ENCODE data around the gene CNTN4. TPM values are rescaled to one million over a fixed set of nuclear protein-coding genes. Genes with fewer than 3 reads are reported as not detected.

Gene CNTN4
- total RNA-seq, 1 donor from 2014 or later: 48.3 TPM

DNA sequence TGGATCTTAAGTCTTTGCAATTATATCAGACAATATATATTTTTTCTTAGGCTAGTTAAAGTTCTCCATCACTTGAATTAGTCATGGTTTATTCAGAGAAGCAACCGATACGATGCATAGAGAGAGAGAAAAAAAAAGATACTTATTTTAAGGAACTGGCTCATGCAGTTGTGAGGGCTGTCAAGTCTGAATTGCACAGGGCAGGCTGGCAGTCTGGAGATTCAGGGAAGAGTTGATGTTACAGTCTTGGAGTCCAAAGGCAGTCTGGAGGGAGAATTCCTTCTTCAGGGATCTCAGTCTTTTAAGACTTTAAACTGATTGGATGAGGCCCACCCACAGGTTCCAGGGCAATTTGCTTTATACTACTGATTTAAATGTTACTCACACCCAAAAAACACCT lies 598.9 kb downstream of the CNTN4 start:
- Mint-ChIP-seq H3K36me3 (ENCODE audit: unreplicated experiment) (no peaks in the 10 kb centered on the region), H3K9me3 (ENCODE audit: unreplicated experiment) (peaks cover 5% of the 10 kb centered on the region), H3K4me1 (ENCODE audit: unreplicated experiment) (no peaks in the 10 kb centered on the region), H3K27me3 (ENCODE audit: unreplicated experiment) (no peaks in the 10 kb centered on the region), H3K4me3 (ENCODE audit: unreplicated experiment) (no peak overlapping the region), H3K27ac (ENCODE audit: unreplicated experiment) (no peak overlapping the region)
- DNase-seq (ENCODE audit: extremely low spot score, unreplicated experiment): no peak
- TF ChIP-seq, protein P1, sequence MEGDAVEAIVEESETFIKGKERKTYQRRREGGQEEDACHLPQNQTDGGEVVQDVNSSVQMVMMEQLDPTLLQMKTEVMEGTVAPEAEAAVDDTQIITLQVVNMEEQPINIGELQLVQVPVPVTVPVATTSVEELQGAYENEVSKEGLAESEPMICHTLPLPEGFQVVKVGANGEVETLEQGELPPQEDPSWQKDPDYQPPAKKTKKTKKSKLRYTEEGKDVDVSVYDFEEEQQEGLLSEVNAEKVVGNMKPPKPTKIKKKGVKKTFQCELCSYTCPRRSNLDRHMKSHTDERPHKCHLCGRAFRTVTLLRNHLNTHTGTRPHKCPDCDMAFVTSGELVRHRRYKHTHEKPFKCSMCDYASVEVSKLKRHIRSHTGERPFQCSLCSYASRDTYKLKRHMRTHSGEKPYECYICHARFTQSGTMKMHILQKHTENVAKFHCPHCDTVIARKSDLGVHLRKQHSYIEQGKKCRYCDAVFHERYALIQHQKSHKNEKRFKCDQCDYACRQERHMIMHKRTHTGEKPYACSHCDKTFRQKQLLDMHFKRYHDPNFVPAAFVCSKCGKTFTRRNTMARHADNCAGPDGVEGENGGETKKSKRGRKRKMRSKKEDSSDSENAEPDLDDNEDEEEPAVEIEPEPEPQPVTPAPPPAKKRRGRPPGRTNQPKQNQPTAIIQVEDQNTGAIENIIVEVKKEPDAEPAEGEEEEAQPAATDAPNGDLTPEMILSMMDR (IDR thresholded peaks at IDR 0.05): no peak

GRCh38 chr3:2701471-2701870 lies 602.8 kb downstream of the CNTN4 start:
- no peaks in the 10 kb centered on the region for H3K36me3 Mint-ChIP-seq (ENCODE audit: unreplicated experiment)
- no peaks in the 10 kb centered on the region for H3K9me3 Mint-ChIP-seq (ENCODE audit: unreplicated experiment)
- no peaks in the 10 kb centered on the region for H3K27me3 Mint-ChIP-seq (ENCODE audit: unreplicated experiment)
- TF ChIP-seq, protein P1 (IDR thresholded peaks at IDR 0.05): no peak
- H3K27ac Mint-ChIP-seq (ENCODE audit: unreplicated experiment): no peak overlapping the region
- H3K4me1 Mint-ChIP-seq (ENCODE audit: unreplicated experiment): no peaks in the 10 kb centered on the region
- H3K4me3 Mint-ChIP-seq (ENCODE audit: unreplicated experiment): no peak overlapping the region
- no peak for DNase-seq (ENCODE audit: extremely low spot score, unreplicated experiment)

DNA sequence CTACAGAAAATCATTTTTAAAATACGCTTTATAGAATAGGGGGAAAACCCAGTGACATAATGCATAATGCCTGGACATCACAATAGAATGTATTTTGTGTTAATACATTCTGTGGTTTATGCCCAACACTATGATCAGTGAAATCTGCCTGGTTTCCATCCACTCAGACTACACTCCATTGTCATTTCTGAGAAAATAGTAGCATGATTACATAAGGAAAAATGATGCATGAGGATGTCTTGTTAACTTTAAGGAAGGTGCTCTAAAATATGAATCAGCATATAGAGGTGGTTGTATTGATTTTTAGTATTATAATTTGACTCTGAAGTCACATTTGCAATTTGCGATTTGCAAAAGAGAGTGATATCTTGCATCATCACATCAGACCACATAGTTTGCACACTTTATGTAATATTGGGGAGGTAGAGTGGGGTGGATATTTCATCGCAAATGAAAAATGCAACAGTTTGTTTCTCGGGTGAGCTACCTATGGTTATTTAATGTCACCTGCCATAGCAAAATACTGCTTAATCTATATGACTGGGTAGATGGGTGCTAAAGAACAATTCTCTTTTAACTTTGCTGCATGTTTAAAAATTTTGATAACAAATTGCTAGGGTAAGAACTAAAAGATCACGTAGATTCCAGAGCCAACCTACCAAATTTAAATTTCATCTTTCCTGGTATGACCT lies 607.6 kb downstream of the CNTN4 start:
- TF ChIP-seq, protein P1 (IDR thresholded peaks at IDR 0.05): no peak
- no peaks in the 10 kb centered on the region for H3K36me3 Mint-ChIP-seq (ENCODE audit: unreplicated experiment)
- no peak overlapping the region for H3K4me3 Mint-ChIP-seq (ENCODE audit: unreplicated experiment)
- no peak for DNase-seq (ENCODE audit: extremely low spot score, unreplicated experiment)
- no peaks in the 10 kb centered on the region for H3K9me3 Mint-ChIP-seq (ENCODE audit: unreplicated experiment)
- no peak overlapping the region for H3K27ac Mint-ChIP-seq (ENCODE audit: unreplicated experiment)
- no peaks in the 10 kb centered on the region for H3K27me3 Mint-ChIP-seq (ENCODE audit: unreplicated experiment)
- no peaks in the 10 kb centered on the region for H3K4me1 Mint-ChIP-seq (ENCODE audit: unreplicated experiment)

DNA sequence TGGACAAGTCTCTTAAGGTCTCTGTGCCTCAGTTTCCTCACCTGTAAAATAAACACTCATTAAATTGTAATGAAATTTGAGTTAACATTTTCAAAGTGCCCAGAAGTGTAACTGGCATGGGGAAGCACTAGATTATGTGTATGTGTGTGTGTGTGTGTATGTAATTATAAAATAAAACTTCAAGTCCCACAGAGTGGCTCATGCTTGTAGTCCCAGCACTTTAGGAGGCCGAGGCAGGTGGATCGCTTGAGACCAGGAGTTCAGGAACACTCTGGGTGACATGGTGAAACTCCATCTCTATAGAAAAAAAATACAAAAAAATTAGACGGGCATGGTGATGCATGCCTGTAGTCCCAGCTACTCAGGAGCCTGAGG lies 608.2 kb downstream of the CNTN4 start:
- H3K27ac Mint-ChIP-seq (ENCODE audit: unreplicated experiment): no peak overlapping the region
- H3K9me3 Mint-ChIP-seq (ENCODE audit: unreplicated experiment): no peaks in the 10 kb centered on the region
- no peaks in the 10 kb centered on the region for H3K4me1 Mint-ChIP-seq (ENCODE audit: unreplicated experiment)
- H3K36me3 Mint-ChIP-seq (ENCODE audit: unreplicated experiment): no peaks in the 10 kb centered on the region
- TF ChIP-seq, protein P1 (IDR thresholded peaks at IDR 0.05): no peak
- no peak overlapping the region for H3K4me3 Mint-ChIP-seq (ENCODE audit: unreplicated experiment)
- no peaks in the 10 kb centered on the region for H3K27me3 Mint-ChIP-seq (ENCODE audit: unreplicated experiment)
- DNase-seq (ENCODE audit: extremely low spot score, unreplicated experiment): no peak

- Mint-ChIP-seq H3K27me3 (ENCODE audit: unreplicated experiment) (no peaks in the 10 kb centered on the region), H3K4me3 (ENCODE audit: unreplicated experiment) (no peak overlapping the region), H3K9me3 (ENCODE audit: unreplicated experiment) (peaks cover 5% of the 10 kb centered on the region), H3K4me1 (ENCODE audit: unreplicated experiment) (no peaks in the 10 kb centered on the region), H3K27ac (ENCODE audit: unreplicated experiment) (no peak overlapping the region), H3K36me3 (ENCODE audit: unreplicated experiment) (no peaks in the 10 kb centered on the region)
- TF ChIP-seq, protein P1 (IDR thresholded peaks at IDR 0.05): no peak
- no peak for DNase-seq (ENCODE audit: extremely low spot score, unreplicated experiment)
These were observed 612.4 kb downstream of the CNTN4 start for GRCh38 chr3:2711081-2711480.

Data from osteocyte (in vitro differentiated cells).